ENCODE results near the gene PTGFRN.

The PTGFRN gene

GRCh38 chr1:116982319-116983004, 72.7 kb downstream of the PTGFRN start:
- no peak for DNase-seq

GRCh38 chr1:116983112-116983511, 73.4 kb downstream of the PTGFRN start:
- DNase-seq = no peak

- DNase-seq = no peak
Observed at GRCh38 chr1:116983678-116984077, 74.0 kb downstream of the PTGFRN start.

GRCh38 chr1:116984406-116985160, 74.9 kb downstream of the PTGFRN start:
- DNase-seq = no peak

- no peak for DNase-seq
Observed at GRCh38 chr1:116986421-116987255, 76.9 kb downstream of the PTGFRN start.

- DNase-seq = no peak
Observed at GRCh38 chr1:116987256-116987555, 77.5 kb downstream of the PTGFRN start.

GRCh38 chr1:116988248-116988647, 78.5 kb downstream of the PTGFRN start:
- DNase-seq = no peak

GRCh38 chr1:116988908-116989307, 79.2 kb downstream of the PTGFRN start:
- DNase-seq = no peak

- DNase-seq = no peak
Observed at GRCh38 chr1:116989835-116990234, 80.1 kb downstream of the PTGFRN start.

GRCh38 chr1:116990612-116991151, 81.0 kb downstream of the PTGFRN start:
- DNase-seq = no peak

GRCh38 chr1:116991171-116991845, 81.6 kb downstream of the PTGFRN start:
- DNase-seq = no peak

GRCh38 chr1:116991918-116992317, 82.2 kb downstream of the PTGFRN start:
- no peak for DNase-seq

GRCh38 chr1:116993286-116993685, 83.6 kb downstream of the PTGFRN start:
- DNase-seq = no peak

GRCh38 chr1:116994411-116994810, 84.7 kb downstream of the PTGFRN start:
- DNase-seq = no peak

- DNase-seq = no peak
Observed at GRCh38 chr1:116997066-116997465, 87.3 kb downstream of the PTGFRN start.

GRCh38 chr1:116997636-116998035, 87.9 kb downstream of the PTGFRN start:
- DNase-seq = no peak

- no peak for DNase-seq
Observed at GRCh38 chr1:116999596-116999995, 89.9 kb downstream of the PTGFRN start.

GRCh38 chr1:117000142-117000541, 90.4 kb downstream of the PTGFRN start:
- no peak for DNase-seq

GRCh38 chr1:117001254-117001927, 91.7 kb downstream of the PTGFRN start, which contains the start of gene CD101:
TSS of gene CD101 (plus strand) at chr1:117001760. CDS start at chr1:117001818, 58 bp downstream.
- DNase-seq = no peak

- no peak for DNase-seq
Observed at GRCh38 chr1:117003223-117003875, 93.6 kb downstream of the PTGFRN start.

- DNase-seq = no peak
Observed at GRCh38 chr1:117007719-117008013, 98.0 kb downstream of the PTGFRN start.

- no peak for DNase-seq
Observed at GRCh38 chr1:117008656-117009055, 98.9 kb downstream of the PTGFRN start.
